Breast epithelium (tissue), 4 donors: Measurements from ENCODE around the gene NKD2. TPM values are rescaled to one million over a fixed set of nuclear protein-coding genes. Genes with fewer than 3 reads are reported as not detected.

Experiments
- DNase-seq, 2 donors: peaks; one replicate each; pipeline ENCODE4 v3.0.0-alpha.2; 2019; ENCODE audit warnings: low spot score in 2 of 2
- H3K27ac ChIP-seq, 2 donors: fragments of 200-600 bp; sonication (generic) in 1 of 2; one replicate each; pipeline ENCODE4 v1.5.1; 2016 to 2019; ENCODE audit warnings: mild to moderate bottlenecking in 1 of 2
- H3K27me3 ChIP-seq, 2 donors: fragments of 200-600 bp; sonication (generic) in 1 of 2; one replicate each; pipeline versions ENCODE4 v1.5.1 to v1.6.0; 2017 to 2019; ENCODE audit warnings: control low read depth in 1 of 2, mild to moderate bottlenecking in 1 of 2
- H3K36me3 ChIP-seq: fragments of 200-600 bp; one replicate; pipeline ENCODE4 v1.5.1; 2019
- H3K4me1 ChIP-seq, 2 donors: fragments of 200-600 bp; sonication (generic); one replicate each; pipeline ENCODE4 v1.5.1; 2016 to 2019; ENCODE audit warnings: control low read depth in 1 of 2
- H3K4me3 ChIP-seq, 3 donors: fragments of 200-600 bp; sonication (generic); 1 replicate in 2 of 3; 2 replicates in 1 of 3; pipeline ENCODE4 v1.5.1; 2016 to 2019; ENCODE audit warnings: mild to moderate bottlenecking in 3 of 3, moderate library complexity in 2 of 3
- H3K9me3 ChIP-seq, 2 donors: fragments of 200-600 bp; sonication (generic) in 1 of 2; one replicate each; pipeline ENCODE4 v1.5.1; 2016 to 2019; ENCODE audit warnings: control low read depth in 1 of 2
- POLR2A ChIP-seq: fragments of 450-650 bp; IDR thresholded peaks from one replicate; pipeline ENCODE4 v1.6.1; 2016; ENCODE audit warnings: antibody characterized with exemption, mild to moderate bottlenecking, moderate library complexity
- POLR2AphosphoS5 ChIP-seq, 3 donors: sonication (generic); formaldehyde crosslinking; IDR thresholded peaks; one replicate each; pipeline ENCODE4 v1.6.1; 2017; ENCODE audit warnings: antibody characterized with exemption in 3 of 3
- intact Hi-C: fragments of 100-400 bp; cut with DNase I; formaldehyde crosslinking; loops from one replicate; pipeline ENCODE4 v1.15.1; 2023; ENCODE audit warnings: low total_unique reads
- total RNA-seq, 3 donors: library from RNA; depleted of rRNA; stranded (reverse); fragments of >200 nt; gene quantifications; one replicate each; pipeline ENCODE4 v1.1.0, GENCODE V29; 2016
- TF ChIP-seq, protein P1 (sequence below), 3 donors: fragments of 450-650 bp; IDR thresholded peaks; one replicate each; pipeline ENCODE4 v1.5.1; 2016 to 2017; ENCODE audit warnings: antibody characterized with exemption in 3 of 3, mild to moderate bottlenecking in 3 of 3, moderate library complexity in 3 of 3

NKD2 gene
- total RNA-seq, 3 donors from 2014 or later = 5.9 to 16.7 TPM; not detected in 1

DNA sequence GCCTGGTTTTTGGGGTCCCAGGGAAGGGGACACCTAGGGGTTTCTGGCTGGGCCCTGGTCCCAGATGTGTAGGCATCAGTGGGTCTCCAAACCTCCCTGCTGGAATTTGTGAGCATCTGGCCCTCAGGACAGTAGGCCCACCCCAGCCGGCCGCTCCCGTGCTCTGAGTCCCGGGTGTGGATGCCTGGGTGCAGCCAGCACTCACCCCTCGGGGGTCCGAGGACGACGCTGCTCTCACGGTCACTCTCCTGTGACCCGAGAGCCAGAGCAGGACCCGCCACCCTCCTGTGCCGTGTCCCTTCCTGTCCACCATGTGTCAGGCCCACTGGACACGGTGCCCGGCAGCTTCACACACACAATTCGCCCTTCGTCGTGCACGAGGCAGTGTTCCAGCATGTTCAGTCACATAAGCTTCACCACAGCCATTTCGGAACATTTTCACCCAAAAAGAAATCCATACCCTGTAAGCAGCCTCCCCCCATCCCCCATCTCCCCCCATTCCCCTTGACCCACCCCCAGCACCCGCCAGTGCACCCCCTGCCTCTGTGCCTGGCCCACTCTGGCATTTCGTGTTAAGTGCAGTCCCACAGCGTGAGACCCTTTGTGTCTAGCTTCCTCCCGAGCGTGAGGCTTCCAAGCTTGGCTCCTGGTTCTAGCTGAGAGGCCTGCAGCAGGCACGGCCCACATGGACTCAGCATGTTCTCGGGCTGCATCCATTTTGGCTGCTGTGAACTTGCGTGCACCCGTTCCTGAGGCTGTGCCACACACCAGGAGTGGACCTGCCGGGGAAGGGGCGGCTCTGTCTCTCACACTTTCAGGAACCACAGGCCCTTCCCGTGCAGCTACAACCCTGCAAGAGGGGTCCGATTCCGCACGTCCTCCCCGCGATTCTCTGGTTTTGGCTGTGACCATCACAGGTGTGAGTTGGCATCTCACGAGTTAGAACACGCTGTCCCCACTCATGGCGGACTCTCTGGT is 40.5 kb downstream of the NKD2 start:
- TF ChIP-seq, protein P1, sequence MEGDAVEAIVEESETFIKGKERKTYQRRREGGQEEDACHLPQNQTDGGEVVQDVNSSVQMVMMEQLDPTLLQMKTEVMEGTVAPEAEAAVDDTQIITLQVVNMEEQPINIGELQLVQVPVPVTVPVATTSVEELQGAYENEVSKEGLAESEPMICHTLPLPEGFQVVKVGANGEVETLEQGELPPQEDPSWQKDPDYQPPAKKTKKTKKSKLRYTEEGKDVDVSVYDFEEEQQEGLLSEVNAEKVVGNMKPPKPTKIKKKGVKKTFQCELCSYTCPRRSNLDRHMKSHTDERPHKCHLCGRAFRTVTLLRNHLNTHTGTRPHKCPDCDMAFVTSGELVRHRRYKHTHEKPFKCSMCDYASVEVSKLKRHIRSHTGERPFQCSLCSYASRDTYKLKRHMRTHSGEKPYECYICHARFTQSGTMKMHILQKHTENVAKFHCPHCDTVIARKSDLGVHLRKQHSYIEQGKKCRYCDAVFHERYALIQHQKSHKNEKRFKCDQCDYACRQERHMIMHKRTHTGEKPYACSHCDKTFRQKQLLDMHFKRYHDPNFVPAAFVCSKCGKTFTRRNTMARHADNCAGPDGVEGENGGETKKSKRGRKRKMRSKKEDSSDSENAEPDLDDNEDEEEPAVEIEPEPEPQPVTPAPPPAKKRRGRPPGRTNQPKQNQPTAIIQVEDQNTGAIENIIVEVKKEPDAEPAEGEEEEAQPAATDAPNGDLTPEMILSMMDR (IDR thresholded peaks at IDR 0.05) = no peak
- no peak for TF ChIP-seq POLR2AphosphoS5 (IDR thresholded peaks at IDR 0.05)
- no peak for TF ChIP-seq POLR2A
- no peaks in the 10 kb centered on the region for H3K36me3 ChIP-seq
- no peaks in the 10 kb centered on the region for H3K9me3 ChIP-seq
- H3K4me1 ChIP-seq = no peaks in the 10 kb centered on the region
- intact Hi-C loops = no loop called here
- no peak overlapping the region for H3K4me3 ChIP-seq
- H3K27me3 ChIP-seq = no peaks in the 10 kb centered on the region
- no peak for DNase-seq
- H3K27ac ChIP-seq = no peak overlapping the region

DNA sequence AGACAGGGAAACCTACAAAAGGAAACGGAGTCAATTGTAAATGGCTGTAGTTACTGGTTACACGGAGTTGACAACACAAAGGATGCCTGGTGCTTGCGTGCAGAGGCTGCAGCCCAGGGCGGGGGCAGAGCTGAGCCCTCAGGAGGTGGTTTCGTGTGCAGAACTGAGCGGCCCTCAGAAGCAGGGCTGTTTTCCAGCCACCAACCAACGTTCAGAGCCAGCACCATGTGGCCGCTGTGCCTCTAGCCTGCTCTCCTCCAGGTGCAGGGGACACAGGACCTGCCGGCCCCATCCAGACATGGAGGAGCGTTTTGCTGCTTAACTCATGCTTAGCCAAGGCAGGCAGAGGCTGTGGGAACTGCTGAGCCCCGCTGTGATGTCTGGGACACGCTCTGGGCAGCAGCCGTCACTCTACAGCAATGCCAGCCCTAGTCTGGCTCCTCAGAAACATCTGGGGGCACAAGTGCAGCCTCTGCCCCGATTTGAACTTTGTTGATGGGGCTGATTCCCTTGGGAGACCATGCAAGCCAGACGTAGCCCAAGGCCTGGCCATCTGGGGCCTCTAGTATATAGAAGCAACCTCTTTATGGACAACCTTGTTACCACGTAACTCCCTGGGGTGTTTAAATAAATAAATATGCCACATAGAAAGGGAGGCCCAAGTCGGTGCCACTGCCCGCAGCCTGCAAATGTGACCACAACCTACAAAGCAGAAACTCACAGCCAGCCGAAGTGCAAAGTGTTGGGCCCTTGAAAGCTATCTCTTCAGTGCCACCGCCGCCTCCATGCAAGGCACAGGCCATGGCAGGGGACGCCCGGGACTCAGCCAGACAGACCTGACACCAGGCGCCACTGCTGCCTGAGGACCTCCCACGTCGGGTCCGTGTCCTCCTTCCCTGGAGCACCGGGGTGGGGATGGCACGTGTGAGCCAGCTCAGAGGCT is 42.1 kb downstream of the NKD2 start:
- Histone ChIP-seq H3K9me3 (no peaks in the 10 kb centered on the region), H3K4me3 (no peak overlapping the region), H3K27ac (no peak overlapping the region), H3K27me3 (no peaks in the 10 kb centered on the region), H3K36me3 (no peaks in the 10 kb centered on the region), H3K4me1 (no peaks in the 10 kb centered on the region)
- TF ChIP-seq, protein P1 (IDR thresholded peaks at IDR 0.05) = no peak
- TF ChIP-seq POLR2AphosphoS5 (IDR thresholded peaks at IDR 0.05) (no peak), POLR2A (no peak)
- no peak for DNase-seq
- intact Hi-C loops = loop anchor here (1.0 kb wide), 1 partner anchor 44 kb away; no protein-coding TSS in a partner anchor

DNA sequence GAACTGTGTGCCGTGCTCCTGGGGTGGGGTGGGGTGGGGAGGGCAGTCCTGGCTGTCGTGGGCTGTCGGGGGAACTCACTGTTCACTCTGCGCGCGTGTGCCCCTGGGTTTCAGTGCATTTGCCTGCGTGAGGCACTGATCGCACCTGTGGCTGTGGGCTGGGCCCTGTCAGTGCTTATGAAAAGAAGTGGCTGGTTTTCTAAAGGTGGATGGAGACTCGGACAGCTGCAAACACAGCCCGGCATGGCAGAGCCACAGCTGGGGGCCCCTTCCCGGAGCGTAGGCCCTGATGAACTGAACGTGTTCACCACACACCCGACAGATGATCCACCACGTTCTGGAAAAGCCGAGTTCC is 42.7 kb downstream of the NKD2 start:
- H3K9me3 ChIP-seq = no peaks in the 10 kb centered on the region
- H3K27me3 ChIP-seq = no peaks in the 10 kb centered on the region
- H3K36me3 ChIP-seq = no peaks in the 10 kb centered on the region
- intact Hi-C loops = loop anchor here (1.0 kb wide), 1 partner anchor 43 kb away; no protein-coding TSS in a partner anchor
- no peak overlapping the region for H3K4me3 ChIP-seq
- H3K4me1 ChIP-seq = no peaks in the 10 kb centered on the region
- no peak for DNase-seq
- no peak overlapping the region for H3K27ac ChIP-seq
- no peak for TF ChIP-seq POLR2A
- no peak for TF ChIP-seq POLR2AphosphoS5 (IDR thresholded peaks at IDR 0.05)
- TF ChIP-seq, protein P1 (IDR thresholded peaks at IDR 0.05) = no peak

DNA sequence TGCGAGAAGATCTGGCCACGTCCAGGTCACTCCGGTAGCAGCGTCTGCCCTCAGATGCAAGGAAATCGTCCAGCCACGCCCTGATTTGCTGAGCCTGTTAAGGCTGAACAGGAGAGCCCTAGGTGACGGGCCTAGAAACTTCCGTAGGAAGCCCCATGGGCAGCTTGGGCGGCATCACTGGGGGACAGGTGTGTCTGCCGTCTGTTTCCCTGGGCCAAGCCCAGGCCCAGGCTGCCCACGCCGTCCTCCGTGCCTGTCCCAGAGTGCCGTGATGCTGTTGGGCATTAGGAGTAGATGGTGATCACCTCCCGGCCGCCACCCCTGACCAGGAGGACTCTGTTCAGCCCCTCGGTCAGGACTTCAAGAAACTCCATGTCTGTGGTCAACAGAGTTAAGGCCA is 43.5 kb downstream of the NKD2 start:
- Histone ChIP-seq H3K36me3 (no peaks in the 10 kb centered on the region), H3K4me3 (no peak overlapping the region), H3K9me3 (no peaks in the 10 kb centered on the region), H3K27ac (peak overlapping the region; percentile 31 to 66), H3K4me1 (no peaks in the 10 kb centered on the region), H3K27me3 (no peaks in the 10 kb centered on the region)
- intact Hi-C loops = no loop called here
- no peak for DNase-seq
- TF ChIP-seq, protein P1 (IDR thresholded peaks at IDR 0.05) = no peak
- TF ChIP-seq POLR2A = no peak
- no peak for TF ChIP-seq POLR2AphosphoS5 (IDR thresholded peaks at IDR 0.05)
